Adrenal gland (tissue), 5 donors: ENCODE data around the gene PRDM1.

Source experiments
- POLR2A ChIP-seq, 2 donors: fragments of 450-650 bp; IDR thresholded peaks; one replicate each; pipeline ENCODE4 v1.6.1; 2017; ENCODE audit warnings: antibody characterized with exemption in 2 of 2, mild to moderate bottlenecking in 2 of 2, moderate library complexity in 1 of 2
- TF ChIP-seq, protein P1 (sequence below), 6 experiments: fragments of 450-650 bp in 4 of 6; fragments of 200-600 bp in 2 of 6; sonication (generic) in 1 of 6; IDR thresholded peaks; 1 replicate in 5 of 6; 2 replicates in 1 of 6; pipeline versions ENCODE4 v1.5.1 to v1.8.0; 2016 to 2021; ENCODE audit warnings: antibody characterized with exemption in 6 of 6, mild to moderate bottlenecking in 2 of 6, moderate library complexity in 1 of 6
- donor health status: DM: no; HTN: no; CAD: no.

DNA sequence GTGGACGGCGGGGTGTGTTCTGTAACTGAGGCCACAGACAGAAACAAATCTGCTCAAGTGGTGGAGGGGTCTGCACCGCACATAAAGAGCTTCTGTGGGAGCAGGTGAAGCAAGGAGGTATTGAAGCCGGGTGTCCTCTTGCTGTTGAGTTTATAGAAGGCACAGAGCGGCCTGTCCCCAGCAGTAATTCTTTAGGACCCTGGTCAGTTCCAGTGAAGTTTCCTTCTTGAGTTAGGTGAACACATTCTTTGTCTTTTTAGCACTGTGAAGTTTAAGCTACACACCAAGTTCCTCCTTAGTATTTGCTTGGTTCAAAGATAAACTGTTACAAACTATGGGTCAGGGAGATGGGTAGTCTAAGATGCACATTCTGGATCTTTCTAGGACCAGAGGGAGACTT is 6.1 kb downstream of the PRDM1 start:
- TF ChIP-seq, protein P1, sequence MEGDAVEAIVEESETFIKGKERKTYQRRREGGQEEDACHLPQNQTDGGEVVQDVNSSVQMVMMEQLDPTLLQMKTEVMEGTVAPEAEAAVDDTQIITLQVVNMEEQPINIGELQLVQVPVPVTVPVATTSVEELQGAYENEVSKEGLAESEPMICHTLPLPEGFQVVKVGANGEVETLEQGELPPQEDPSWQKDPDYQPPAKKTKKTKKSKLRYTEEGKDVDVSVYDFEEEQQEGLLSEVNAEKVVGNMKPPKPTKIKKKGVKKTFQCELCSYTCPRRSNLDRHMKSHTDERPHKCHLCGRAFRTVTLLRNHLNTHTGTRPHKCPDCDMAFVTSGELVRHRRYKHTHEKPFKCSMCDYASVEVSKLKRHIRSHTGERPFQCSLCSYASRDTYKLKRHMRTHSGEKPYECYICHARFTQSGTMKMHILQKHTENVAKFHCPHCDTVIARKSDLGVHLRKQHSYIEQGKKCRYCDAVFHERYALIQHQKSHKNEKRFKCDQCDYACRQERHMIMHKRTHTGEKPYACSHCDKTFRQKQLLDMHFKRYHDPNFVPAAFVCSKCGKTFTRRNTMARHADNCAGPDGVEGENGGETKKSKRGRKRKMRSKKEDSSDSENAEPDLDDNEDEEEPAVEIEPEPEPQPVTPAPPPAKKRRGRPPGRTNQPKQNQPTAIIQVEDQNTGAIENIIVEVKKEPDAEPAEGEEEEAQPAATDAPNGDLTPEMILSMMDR (IDR thresholded peaks at IDR 0.05) = no peak
- no peak for TF ChIP-seq POLR2A (IDR thresholded peaks at IDR 0.05)
